ENCODE measurements around the gene MAML2.

MAML2 gene

GRCh38 chr11:96067160-96067559, 275.8 kb downstream of the MAML2 start:
- DNase-seq (ENCODE audit: low spot score) = no peak

DNA sequence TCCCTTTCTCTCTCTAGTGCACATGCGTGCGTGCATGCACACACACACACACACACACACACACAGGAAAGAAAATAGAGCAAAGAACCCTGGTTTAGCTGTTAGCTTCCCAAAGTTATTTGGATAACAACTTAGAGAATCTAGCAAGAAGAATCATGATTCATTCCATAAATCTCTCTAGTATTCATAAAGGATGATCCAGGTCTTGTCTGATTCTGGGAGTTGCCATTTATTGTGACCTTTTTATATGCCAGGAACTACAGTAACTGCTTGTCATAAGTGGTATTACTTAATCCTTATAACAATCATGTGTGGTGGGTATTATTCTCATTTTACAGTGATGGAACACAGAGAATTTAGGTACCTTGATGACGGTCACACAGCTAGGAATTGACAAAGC, 277.6 kb downstream of the MAML2 start:
- DNase-seq (ENCODE audit: low spot score) = no peak

DNA sequence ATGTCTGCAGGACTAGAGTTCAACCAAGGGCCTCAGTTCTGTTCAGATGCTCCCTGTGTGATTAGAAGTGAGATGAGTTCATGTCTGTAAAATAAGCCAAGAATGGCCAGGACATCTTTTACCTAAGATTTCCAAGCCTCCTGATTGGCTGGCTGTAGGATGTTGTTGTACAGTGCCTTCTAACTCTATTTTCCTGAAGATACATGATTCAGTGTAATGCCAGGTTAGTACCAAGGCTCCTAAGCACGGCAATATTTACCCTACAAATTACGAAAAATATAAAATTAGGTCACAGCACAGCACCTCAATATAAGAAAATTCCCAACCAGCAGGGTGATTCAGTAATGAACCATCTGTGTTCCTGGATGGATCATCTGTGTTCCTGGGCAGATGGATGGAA, 279.1 kb downstream of the MAML2 start:
- no peak for DNase-seq (ENCODE audit: low spot score)

GRCh38 chr11:96063053-96063452, 279.9 kb downstream of the MAML2 start:
- DNase-seq (ENCODE audit: low spot score) = no peak

DNA sequence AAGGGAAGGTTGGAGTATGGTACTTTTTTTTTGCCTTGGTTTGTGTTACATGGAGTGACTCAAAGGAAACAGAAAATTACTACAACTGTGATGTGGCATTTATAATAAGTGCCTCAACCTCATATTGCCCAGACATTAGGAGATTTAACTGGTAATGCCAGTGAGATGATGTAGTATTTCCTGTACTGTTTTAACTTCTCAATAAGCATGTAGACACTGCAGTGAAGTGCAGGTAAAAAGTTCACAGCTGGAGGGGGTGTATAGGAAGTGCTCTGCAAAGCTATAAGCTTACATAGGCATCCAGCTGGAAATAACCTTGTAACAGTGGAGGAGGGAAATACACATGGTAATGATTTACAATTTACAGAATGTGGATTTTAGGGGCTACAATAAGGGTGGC, 280.9 kb downstream of the MAML2 start:
- no peak for DNase-seq (ENCODE audit: low spot score)

DNA sequence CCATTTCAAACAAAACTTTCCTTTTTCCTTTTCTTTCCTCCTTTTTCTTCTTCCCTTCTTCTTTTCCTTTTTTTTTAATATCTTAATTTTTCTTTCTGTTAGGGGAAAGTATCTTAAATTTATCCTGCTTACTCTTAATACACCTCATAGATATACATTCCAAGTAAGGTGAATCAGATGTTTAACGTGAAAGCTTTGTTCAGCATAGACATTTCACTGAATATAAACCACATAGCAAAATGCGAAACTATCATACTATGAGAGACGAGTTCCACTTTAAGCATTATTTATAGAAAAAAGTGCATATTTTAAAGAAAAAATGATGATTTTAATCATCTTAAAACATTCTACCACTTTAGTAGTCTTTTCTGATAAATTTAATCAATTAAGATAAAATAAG, 281.3 kb downstream of the MAML2 start:
- DNase-seq (ENCODE audit: low spot score) = no peak

DNA sequence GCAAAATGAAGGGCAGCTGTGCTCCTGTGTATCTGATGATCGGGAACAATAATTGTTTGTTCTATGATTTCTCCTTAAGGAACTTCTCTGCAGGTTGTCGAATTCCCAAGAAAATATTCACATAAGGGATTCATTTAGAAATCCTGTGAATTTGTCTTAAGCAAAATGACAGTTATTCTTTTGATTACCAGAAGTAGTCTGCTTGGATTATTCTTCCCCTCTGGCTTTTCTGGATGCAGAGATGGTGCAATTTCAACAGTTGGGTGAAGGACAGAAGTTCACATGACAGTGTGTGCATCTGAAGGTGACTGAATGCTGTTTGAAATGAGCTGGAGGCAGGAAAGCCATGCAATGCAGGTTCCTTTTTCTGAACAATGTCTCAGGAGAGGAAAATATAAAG, 281.9 kb downstream of the MAML2 start:
- no peak for DNase-seq (ENCODE audit: low spot score)

DNA sequence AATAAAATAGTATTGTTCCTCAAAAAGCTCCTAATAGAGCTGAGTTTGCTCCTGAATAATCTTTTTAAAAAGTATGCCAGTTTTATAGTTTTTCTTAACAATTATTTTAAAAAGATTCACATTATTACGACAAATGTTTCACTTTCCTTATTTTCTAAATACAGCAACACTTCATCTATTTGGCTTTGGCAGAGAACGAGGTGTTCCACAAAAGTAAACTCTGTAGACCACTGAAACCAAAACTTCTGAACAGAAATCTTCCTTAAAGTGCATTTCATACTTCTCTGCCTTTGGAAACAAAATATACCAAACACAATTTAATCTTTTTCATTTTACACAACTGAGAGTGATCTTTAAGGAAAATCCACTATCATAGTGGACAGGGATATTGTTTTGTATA, 285.5 kb downstream of the MAML2 start:
- no peak for DNase-seq (ENCODE audit: low spot score)

- no peak for DNase-seq (ENCODE audit: low spot score)
Observed at GRCh38 chr11:96056576-96056975, 286.4 kb downstream of the MAML2 start.

DNA sequence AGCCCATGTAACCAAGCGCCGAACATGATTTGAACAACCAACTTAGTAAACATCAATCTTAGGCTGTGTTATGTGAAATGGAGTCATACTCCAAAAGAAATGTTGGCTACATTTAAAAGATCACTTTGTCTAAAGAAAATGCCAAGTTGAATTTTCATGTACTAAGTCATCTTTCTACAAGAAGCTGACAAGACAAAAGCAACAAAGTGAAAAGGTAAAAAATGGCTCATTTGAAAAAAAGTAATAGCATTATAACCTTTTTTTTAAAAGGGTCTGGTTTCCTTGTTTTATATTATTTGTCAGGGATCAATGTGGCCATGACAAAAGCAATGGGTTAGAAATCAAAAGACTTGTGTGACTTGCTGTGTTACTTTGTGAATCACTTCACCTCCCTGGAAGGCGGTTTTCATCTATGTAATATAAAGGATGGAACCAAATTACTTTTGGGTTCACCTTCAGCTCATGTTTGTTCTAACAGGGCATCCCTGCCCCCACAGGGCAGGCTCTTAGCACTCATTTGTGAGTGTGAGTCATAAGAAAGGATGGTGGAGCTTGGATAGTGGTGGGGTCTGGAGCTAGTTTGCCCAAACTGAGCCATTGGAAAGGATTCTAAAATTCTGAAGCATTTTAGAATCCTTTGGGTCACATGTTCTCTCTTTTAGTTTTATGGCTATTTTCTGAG, 287.1 kb downstream of the MAML2 start:
- no peak for DNase-seq (ENCODE audit: low spot score)

GRCh38 chr11:96054870-96055705, 287.9 kb downstream of the MAML2 start:
- peak; percentile 65 for DNase-seq (ENCODE audit: low spot score)

GRCh38 chr11:96052921-96053651, 289.9 kb downstream of the MAML2 start:
- no peak for DNase-seq (ENCODE audit: low spot score)

- no peak for DNase-seq (ENCODE audit: low spot score)
Observed at GRCh38 chr11:96051820-96052219, 291.2 kb downstream of the MAML2 start.

GRCh38 chr11:96050435-96051182, 292.4 kb downstream of the MAML2 start:
- DNase-seq (ENCODE audit: low spot score) = no peak

- no peak for DNase-seq (ENCODE audit: low spot score)
Observed at GRCh38 chr11:96049426-96049825, 293.6 kb downstream of the MAML2 start.

DNA sequence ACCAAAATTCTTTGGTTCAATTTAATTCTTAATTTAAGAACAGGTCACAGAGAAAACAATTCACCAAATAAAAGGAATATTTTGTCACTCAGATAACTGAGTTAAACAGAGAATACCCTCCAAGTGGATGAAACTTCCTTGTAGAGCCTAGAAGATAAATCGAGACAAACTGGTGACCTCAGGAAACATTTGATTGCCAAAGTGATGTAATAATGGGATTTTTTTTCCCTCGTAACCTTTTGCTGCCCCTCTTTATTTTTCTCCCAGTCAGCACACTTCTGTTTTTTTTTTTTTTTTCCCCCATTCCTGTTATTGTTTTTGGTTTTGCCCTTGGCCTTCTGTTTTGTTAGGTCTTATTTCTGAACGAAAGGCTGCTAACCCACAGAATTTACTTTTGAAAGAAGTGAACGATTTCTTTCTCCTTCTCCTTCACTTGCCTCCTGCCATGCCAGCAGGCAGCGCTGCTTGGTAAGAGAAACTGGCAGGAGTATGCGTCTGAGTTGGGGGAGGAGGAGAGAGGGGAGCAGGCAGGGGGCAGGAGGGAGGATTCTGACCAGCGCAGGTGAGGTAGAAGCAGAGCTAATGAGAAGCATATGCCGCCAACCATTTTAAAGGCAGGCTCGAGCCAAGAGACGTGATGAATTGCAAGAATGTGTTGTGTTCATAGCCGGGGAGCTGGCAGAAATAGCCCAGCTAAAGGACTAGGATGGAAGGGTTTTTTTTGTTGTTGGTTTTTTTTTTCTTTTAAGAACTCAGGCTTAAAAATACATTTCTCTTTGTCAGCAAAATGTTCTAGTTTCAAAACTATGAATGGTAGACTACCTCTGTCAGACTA, 297.2 kb downstream of the MAML2 start:
- no peak for DNase-seq (ENCODE audit: low spot score)

DNA sequence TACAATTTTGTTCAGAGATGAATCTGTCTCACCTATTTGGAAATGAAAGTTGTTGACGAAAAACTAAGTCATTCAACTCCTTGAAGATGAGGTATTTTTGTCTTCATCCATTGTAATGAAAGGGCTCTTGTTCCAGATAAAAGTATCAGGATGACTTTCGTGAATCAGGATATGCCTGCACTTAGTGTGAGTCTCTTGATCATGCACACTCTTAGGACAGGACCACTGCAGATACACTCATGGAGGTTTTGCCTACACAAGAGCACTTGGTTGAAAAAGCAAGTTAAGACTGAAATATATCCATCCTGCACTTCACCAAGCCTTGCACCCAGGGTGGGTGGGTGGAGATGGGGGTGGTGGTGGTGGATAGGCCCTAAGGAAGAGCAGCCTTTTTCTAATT, 298.2 kb downstream of the MAML2 start:
- DNase-seq (ENCODE audit: low spot score) = no peak

- DNase-seq (ENCODE audit: low spot score) = no peak
Observed at GRCh38 chr11:96044311-96044710, 298.7 kb downstream of the MAML2 start.

DNA sequence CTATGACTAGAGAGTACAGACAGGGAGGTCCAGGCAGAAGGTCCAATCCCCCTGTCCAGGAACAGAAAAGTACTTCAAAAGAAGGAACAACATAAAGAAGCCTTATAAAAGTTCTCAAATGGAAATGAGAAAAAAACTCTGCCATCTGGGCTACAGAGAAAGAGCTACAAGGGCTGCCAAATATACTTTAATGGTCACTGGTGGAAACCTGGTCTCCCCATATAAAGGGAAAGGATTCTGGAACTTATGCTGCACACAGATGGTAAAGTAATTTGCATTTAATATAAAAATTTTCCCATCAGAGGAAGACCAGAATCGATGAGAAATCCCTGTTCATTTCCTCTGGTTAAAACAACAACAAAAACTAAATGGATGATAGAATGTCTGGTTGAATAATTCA, 299.7 kb downstream of the MAML2 start:
- no peak for DNase-seq (ENCODE audit: low spot score)

DNA sequence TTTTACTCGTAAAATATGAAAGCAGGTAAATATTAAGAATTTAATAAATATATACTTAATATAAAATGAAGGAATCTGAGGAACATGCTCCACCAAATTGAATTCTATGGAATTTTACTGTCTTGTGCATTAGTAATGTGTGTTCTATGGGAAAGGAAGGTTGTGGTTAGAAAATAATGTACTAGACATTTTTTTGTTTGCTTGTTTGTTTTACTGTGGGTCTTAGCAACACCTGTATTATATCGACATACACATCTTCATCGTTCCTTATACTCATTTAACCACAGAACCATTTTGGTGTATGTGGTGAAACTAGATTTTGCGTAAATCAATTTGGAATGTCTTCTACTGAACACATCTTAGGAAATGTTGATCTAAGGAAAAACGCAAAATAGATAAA, 304.9 kb downstream of the MAML2 start:
- no peak for DNase-seq (ENCODE audit: low spot score)

- peak; percentile 10 for DNase-seq (ENCODE audit: low spot score)
Observed at GRCh38 chr11:96037405-96037949, 305.5 kb downstream of the MAML2 start.

All from RKO (cell line).